ENCODE results near the gene TBX4.

The TBX4 gene

GRCh38 chr17:61458421-61459141 lies 6.4 kb downstream of the TBX4 start:
- H3K27ac ChIP-seq = no peak overlapping the region
- TF ChIP-seq ZFX (IDR thresholded peaks at IDR 0.05; ENCODE audit: borderline replicate concordance) (no peak), CTCF (IDR thresholded peaks at IDR 0.05) (no peak)

- H3K27ac ChIP-seq = no peak overlapping the region
- TF ChIP-seq ZFX (IDR thresholded peaks at IDR 0.05; ENCODE audit: borderline replicate concordance) = no peak
- no peak for TF ChIP-seq CTCF (IDR thresholded peaks at IDR 0.05)
Observed at GRCh38 chr17:61459142-61459809, 7.1 kb downstream of the TBX4 start.

- TF ChIP-seq ZFX (IDR thresholded peaks at IDR 0.05; ENCODE audit: borderline replicate concordance) = no peak
- no peak for TF ChIP-seq CTCF (IDR thresholded peaks at IDR 0.05)
- H3K27ac ChIP-seq = no peak overlapping the region
Observed at GRCh38 chr17:61459939-61460718, 7.9 kb downstream of the TBX4 start.

- no peak overlapping the region for H3K27ac ChIP-seq
- TF ChIP-seq CTCF (IDR thresholded peaks at IDR 0.05) = no peak
Observed at GRCh38 chr17:61460796-61461585, 8.8 kb downstream of the TBX4 start.

GRCh38 chr17:61461586-61461966 lies 9.4 kb downstream of the TBX4 start:
- TF ChIP-seq ZFX (IDR thresholded peaks at IDR 0.05; ENCODE audit: borderline replicate concordance) (no peak), CTCF (IDR thresholded peaks at IDR 0.05) (no peak)
- H3K27ac ChIP-seq = no peak overlapping the region

- TF ChIP-seq ZFX (IDR thresholded peaks at IDR 0.05; ENCODE audit: borderline replicate concordance) (no peak), CTCF (IDR thresholded peaks at IDR 0.05) (no peak)
- no peak overlapping the region for H3K27ac ChIP-seq
Observed at GRCh38 chr17:61461967-61462718, 9.9 kb downstream of the TBX4 start.

Data from 22Rv1 (cell line).